DLD1 (cell line): ENCODE data around the gene NDUFB7.
"Not testable (repeated sequence)": the region's sequence is repeated elsewhere in the genome, so short reads cannot be mapped to it uniquely, and the experiment has no call there.

ENCODE experiments used
- in situ Hi-C: cut with HindIII; loops from 2 replicates; pipeline ENCODE4 v1.10.0; 2017; ENCODE audit warnings: low sequenced_read_pairs

NDUFB7 gene

GRCh38 chr19:14571695-14572490, at the start of gene NDUFB7:
NDUFB7 (minus strand) TSS chr19:14572066; CDS start chr19:14572000, 66 bp downstream.
- in situ Hi-C loops = no loop called here

DNA sequence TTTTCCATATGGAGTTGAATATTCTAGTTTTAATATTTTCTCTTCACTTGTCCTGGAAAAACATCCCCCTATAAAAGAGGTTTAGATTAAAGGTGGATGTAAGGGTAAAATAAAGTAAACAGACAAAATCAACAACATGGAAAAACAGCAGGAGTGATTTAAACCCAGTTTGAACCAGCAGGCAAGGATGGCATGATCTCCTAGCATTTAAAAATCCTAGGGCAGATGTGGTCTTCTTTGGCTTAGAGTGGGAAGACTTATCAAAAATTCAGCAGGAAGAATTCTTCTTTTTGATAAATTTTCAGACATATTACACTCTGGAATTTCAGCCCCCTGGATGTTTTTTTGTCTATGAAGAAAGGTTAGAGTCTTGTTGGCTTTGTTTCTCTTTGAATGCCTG, 47.5 kb upstream of the NDUFB7 start:
- in situ Hi-C loops = no loop called here

DNA sequence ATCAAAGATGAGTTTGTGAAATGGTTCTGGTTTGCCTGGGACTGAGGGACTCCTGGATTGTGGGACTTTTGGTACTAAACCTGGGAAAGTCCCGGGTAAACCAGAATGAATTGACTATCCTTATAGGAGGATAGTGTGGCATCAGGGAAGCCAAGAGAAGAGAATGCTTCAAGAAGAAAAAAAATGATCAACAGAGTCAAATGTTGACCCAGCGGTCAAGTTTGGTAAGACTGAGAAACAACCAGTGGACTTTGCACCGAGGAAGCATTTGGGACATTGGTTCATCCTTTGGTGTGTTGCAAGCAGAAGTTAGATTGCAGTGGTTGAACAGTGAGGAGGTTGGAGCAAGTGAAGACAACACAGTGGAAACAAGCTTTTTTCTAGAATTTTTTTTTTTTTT, 44.5 kb upstream of the NDUFB7 start:
- in situ Hi-C loops = no loop called here

GRCh38 chr19:14615623-14616022, 43.8 kb upstream of the NDUFB7 start:
- in situ Hi-C loops = no loop called here

- in situ Hi-C loops = no loop called here
Measured at GRCh38 chr19:14614099-14614412, 42.2 kb upstream of the NDUFB7 start.

DNA sequence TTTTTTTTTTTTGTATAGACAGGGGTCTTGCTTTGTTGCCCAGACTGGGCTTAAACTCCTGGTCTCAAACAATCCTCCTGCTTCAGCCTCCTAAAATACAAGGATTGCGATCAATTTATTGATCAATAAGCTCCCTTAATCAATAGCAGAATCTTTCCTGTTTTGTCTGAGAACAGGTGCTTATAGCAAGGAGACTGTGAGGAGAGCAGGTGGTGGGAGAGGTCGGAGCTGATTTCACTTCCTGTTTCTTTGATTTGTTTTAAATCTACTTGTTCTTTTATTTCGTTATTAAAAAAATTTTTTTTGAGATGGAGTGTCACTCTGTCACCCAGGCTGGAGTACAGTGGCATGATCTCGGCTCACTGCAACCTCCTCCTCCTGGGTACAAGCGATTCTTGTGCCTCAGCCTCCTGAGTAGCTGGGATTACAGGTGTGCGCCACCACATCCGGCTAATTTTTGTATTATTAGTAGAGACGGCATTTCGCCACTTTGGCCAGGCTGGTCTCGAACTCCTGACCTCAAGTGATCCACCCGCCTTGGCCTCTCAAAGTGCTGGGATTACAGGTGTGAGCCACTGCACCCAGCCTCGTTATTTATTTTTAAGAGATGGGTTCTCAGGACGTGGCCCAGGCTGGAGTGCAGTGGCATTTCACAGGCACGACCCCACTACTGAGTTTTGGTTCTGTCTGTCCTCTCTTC, 41.7 kb upstream of the NDUFB7 start:
- in situ Hi-C loops = not testable (repeated sequence)

DNA sequence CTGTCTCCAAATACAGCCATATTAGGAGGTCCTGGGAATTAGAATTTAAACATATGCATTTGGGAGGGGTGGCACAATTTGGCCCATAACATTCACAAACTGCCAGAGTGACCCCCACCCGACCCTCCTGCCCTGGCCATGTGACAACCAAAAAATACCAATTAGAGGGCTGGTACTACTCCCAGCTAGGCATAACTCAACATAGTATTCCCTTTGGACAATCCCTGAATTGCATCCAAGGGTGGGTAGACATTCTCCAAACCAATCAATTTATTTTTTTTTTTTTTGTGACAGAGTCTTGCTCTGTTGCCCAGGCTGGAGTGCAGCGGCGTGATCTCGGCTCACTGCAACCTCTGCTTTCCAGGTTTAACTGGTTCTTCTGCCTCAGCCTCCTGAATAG, 40.8 kb upstream of the NDUFB7 start:
- in situ Hi-C loops = no loop called here

DNA sequence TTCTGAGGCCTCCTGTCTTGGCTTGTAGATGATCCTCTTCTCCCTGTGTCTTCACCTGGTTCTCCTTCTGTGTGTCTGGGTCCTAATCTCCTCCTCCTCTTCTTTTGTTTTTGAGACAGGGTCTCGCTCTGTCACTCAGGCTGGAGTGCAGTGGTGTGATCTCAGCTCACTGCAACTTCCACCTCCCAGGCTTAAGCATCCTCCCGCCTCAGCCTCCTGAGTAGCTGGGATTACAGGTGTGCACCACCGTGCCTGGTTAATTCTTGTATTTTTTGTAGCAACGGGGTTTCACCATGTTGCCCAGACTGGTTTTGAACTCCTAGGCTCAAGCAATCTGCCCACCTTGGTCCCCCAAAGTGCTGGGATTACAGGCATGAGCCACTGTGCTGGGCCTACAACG, 40.4 kb upstream of the NDUFB7 start:
- in situ Hi-C loops = not testable (repeated sequence)

DNA sequence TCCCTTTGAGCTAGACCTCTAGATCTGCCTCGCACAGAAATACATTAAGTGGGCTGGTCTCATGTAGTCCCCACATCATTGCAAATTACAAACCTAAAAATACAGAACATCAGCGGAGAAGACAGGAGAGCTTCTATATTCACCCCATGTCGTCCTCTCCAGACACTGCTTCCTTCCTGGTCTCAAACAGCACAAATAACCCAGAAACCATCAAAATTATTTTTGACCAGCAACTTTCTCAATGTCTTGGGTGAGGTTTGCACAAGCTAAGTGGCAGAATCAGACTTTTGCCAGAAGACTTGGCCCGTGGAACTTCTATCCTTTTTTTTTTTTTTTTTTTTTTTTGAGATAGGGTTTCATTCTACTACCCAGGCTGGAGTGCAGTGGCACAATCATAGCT, 39.2 kb upstream of the NDUFB7 start:
- in situ Hi-C loops = no loop called here

- in situ Hi-C loops = no loop called here
Measured at GRCh38 chr19:14606627-14607026, 34.8 kb upstream of the NDUFB7 start.

DNA sequence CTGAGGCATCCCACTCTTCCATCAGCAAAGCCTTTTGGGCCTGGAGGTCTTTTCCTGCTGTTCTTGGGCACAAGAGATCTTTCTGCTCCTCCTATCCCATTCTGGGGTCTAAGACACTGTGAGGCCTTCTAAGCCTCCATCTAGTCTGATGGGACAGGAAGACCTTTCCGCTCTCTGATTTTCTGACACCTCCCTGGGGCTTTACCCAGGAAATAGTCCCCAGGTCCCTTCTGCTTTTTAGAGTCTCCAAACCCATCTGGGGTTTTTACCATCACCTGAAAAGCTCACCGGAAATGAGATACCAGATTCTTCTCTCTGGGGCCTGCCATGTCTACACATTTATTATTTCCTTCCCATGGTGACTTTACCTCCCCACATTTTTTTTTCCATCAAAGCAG, 32.1 kb upstream of the NDUFB7 start:
- in situ Hi-C loops = no loop called here

DNA sequence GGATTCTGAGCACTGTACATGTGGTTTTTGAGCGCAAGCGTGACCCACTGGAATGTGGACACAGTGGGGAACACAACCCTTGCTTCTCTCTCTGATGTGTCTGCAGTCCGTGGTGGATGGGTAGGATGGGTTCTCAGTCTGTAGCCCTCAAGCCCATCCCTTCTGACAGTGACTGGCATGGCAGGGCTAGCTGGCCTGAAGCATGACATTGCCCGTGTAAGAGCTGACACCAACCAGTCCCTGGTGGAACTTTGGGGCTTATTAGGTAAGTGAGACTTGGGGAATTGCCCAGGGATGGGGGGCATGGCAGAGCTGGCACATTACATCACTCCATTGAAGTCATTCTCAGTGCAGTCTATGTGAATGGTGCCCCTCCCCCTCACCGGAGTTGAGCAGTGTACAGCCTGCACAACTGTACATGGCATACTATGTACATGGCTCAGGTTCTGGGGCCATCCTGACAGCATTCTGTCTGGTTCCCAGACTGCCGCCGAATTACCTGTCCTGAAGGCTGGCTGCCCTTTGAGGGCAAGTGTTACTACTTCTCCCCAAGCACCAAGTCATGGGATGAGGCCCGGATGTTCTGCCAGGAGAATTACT, 27.8 kb upstream of the NDUFB7 start:
- in situ Hi-C loops = no loop called here

DNA sequence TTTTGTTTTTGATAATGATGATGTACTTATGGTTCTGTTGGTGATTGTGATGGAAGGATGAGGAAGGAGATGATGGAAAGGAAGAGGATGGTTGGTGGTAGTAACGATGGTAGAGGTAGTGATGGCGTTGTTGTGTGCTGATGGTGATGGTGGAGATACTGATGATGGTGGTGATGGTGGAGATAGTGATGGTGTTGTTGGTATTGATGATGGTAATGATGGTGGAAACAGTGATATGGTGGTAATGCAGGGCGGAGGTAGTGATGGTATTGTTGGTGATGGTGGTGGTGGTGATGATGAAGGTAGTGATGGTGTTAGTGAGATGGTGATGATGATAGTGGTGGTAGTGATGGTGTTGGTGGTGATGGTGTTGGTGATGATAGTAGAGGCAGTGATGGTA, 23.7 kb upstream of the NDUFB7 start:
- in situ Hi-C loops = no loop called here

GRCh38 chr19:14589433-14589832, 17.6 kb upstream of the NDUFB7 start:
- in situ Hi-C loops = not testable (repeated sequence)

GRCh38 chr19:14585187-14585586, 13.3 kb upstream of the NDUFB7 start:
- in situ Hi-C loops = not testable (repeated sequence)

DNA sequence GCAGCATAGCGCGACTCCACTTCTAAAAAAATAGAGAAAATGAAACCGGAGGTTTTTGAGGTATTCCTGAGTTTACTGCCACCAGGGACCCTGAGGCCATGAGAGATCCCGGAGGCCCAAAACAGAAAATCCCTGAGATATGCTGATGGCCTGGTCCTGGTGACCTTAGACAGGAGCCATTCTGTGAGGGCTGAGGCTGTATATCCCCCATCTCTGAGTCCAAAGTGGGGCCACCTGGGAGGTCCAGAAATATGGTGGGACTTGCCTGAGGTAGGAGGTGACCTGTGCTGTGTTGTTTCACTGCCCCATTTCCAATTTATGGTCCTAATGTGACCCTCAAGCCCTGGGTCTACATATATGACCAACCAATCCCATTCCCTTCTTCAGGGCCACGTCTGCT, 12.5 kb upstream of the NDUFB7 start:
- in situ Hi-C loops = not testable (repeated sequence)

DNA sequence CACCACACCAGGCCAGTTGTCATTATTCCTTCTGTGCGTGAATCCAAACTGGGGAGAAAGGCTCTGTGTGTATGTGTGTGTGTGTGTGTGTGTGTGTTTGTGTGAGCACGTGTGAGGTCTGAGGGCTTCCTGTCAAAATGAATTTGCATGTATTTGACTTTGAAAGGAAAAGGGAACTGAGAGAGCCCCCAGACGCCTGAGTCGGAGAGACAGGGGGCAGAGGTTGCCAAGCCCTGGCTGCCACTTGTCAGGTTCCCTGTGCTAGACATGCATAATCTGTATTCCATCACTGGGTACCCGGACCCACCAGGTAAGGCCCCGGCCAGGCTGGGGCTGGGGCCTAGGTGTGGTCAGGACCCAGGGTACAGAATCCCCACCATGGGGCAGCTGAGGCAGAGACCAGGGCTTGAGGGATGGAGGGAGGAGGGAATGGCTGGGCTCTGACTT, 11.1 kb upstream of the NDUFB7 start, which contains the start of gene CLEC17A:
TSS of gene CLEC17A (plus strand) at position 191 of the 447 bp plus-strand sequence. CDS start at position 268, 77 bp downstream.
- in situ Hi-C loops = no loop called here

GRCh38 chr19:14580623-14581237, 8.9 kb upstream of the NDUFB7 start:
- in situ Hi-C loops = no loop called here

DNA sequence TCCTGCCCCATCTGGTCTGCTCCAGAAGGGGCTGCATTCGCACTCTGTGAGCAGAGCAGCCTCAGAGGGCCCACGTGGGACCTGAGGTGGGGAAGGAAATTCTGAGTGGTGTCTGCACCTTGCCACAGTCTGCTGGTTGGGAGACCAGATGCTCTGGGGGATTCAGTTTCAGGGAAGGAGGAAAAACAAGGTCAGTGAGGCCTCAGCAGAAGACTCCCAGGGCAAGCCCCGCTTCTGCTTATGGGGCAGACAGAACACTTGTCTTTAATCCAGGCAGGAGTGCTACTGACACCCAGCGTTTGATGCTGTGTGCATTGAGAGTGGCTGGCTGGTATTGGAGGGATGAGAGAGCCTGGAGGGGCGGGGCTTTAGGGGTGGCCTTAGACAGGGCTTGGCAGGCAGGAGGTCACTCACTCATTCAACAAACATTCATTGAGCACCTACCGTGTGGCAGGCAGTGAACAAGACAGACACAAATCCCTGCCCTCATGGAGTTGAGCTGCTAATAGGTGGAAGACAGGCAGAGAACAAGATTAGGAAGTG, 6.1 kb upstream of the NDUFB7 start:
- in situ Hi-C loops = no loop called here

GRCh38 chr19:14577264-14577663, 5.4 kb upstream of the NDUFB7 start:
- in situ Hi-C loops = no loop called here

- in situ Hi-C loops = no loop called here
Measured at GRCh38 chr19:14576363-14576762, 4.5 kb upstream of the NDUFB7 start.
